ENCODE data around the gene STARD13.

Gene STARD13

DNA sequence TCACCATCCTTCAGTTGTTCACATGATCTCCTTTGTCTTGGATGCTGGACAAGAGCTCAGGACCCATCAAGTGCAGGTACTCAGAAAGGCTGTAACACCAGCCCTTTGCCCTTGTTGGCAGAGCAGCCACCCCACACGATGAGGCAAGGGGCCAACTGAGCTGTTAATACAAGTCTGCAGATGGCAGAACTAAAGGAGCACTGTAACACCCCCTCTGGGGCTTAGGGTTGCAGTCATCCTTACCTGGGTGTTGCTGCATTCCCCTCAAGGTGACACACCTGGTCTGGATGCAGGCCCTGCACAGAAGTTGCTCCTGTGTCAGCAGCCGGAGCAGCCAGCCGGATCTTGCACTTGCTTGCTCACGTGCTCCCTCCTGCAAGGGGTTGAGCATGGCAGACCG is 52.0 kb downstream of the STARD13 start:
- no peaks in the 10 kb centered on the region for H3K27me3 ChIP-seq (ENCODE audit: insufficient read depth, poor library complexity, severe bottlenecking)
- H3K4me3 ChIP-seq (replicated peaks; ENCODE audit: insufficient read depth, low read length), result no peak overlapping the region
- H3K27ac ChIP-seq (replicated peaks), result no peak overlapping the region
- TF ChIP-seq GABPA (IDR thresholded peaks at IDR 0.05; ENCODE audit: low read depth), result no peak
- TF ChIP-seq REST (IDR thresholded peaks at IDR 0.05; ENCODE audit: insufficient replicate concordance, low read depth), result no peak
- TF ChIP-seq SPI1 (IDR thresholded peaks at IDR 0.05; ENCODE audit: borderline replicate concordance, low read depth), result no peak
- TF ChIP-seq POLR2AphosphoS5 (IDR thresholded peaks at IDR 0.05; ENCODE audit: low read depth), result no peak
- TF ChIP-seq CTCF (IDR thresholded peaks at IDR 0.05; ENCODE audit: insufficient read depth, low read length), result no peak
- no peak for DNase-seq (ENCODE audit: low read depth in 1 of 2, low spot score in 1 of 2)

- H3K27me3 ChIP-seq (ENCODE audit: insufficient read depth, poor library complexity, severe bottlenecking), result no peaks in the 10 kb centered on the region
- no peak for TF ChIP-seq POLR2AphosphoS5 (IDR thresholded peaks at IDR 0.05; ENCODE audit: low read depth)
- TF ChIP-seq CTCF (IDR thresholded peaks at IDR 0.05; ENCODE audit: insufficient read depth, low read length), result no peak
- no peak for TF ChIP-seq SPI1 (IDR thresholded peaks at IDR 0.05; ENCODE audit: borderline replicate concordance, low read depth)
- TF ChIP-seq REST (IDR thresholded peaks at IDR 0.05; ENCODE audit: insufficient replicate concordance, low read depth), result no peak
- TF ChIP-seq GABPA (IDR thresholded peaks at IDR 0.05; ENCODE audit: low read depth), result no peak
- no peak overlapping the region for H3K4me3 ChIP-seq (replicated peaks; ENCODE audit: insufficient read depth, low read length)
- H3K27ac ChIP-seq (replicated peaks), result no peak overlapping the region
- no peak for DNase-seq (ENCODE audit: low read depth in 1 of 2, low spot score in 1 of 2)
Measured at GRCh38 chr13:33232883-33233282, 52.7 kb downstream of the STARD13 start.

GRCh38 chr13:33231339-33231738 is 54.2 kb downstream of the STARD13 start:
- no peak for DNase-seq (ENCODE audit: low read depth in 1 of 2, low spot score in 1 of 2)
- TF ChIP-seq CTCF (IDR thresholded peaks at IDR 0.05; ENCODE audit: insufficient read depth, low read length) (no peak), REST (IDR thresholded peaks at IDR 0.05; ENCODE audit: insufficient replicate concordance, low read depth) (no peak)
- H3K27me3 ChIP-seq (ENCODE audit: insufficient read depth, poor library complexity, severe bottlenecking), result no peaks in the 10 kb centered on the region
- H3K4me3 ChIP-seq (replicated peaks; ENCODE audit: insufficient read depth, low read length), result no peak overlapping the region
- H3K27ac ChIP-seq (replicated peaks), result no peak overlapping the region
